Neural cell (in vitro differentiated cells): ENCODE measurements around the gene HK1. TPM values are rescaled to one million over a fixed set of nuclear protein-coding genes. Genes with fewer than 3 reads are reported as not detected.

ENCODE experiments used
- H2AFZ ChIP-seq: fragments of 200-600, 300-800 bp; sonication (generic), shearing (Covaris generic); 2 replicates; pipeline ENCODE4 v1.6.0; 2014; ENCODE audit warnings: low read depth, mild to moderate bottlenecking, antibody characterized with exemption, low read length, moderate library complexity
- H3F3A ChIP-seq: fragments of 200-600 bp; shearing (Covaris generic); 2 replicates; pipeline ENCODE4 v1.6.1; 2016; ENCODE audit warnings: mild to moderate bottlenecking, moderate library complexity, mixed read lengths, antibody characterized with exemption, low read length; ENCODE audit not compliant: insufficient read depth, poor library complexity, severe bottlenecking
- H3K27ac ChIP-seq: fragments of 200-600, 300-800 bp; sonication (generic), shearing (Covaris generic); 2 replicates; pipeline ENCODE4 v1.5.1; 2014; ENCODE audit warnings: mild to moderate bottlenecking, low read length, moderate library complexity
- H3K27me3 ChIP-seq: fragments of 300-800, 200-600 bp; sonication (generic), shearing (Covaris generic); 2 replicates; pipeline ENCODE4 v1.6.0; 2014; ENCODE audit warnings: mild to moderate bottlenecking, low read depth, low read length, moderate library complexity; ENCODE audit not compliant: insufficient read depth
- H3K36me3 ChIP-seq: fragments of 300-800, 200-600 bp; sonication (generic), shearing (Covaris generic); 2 replicates; pipeline ENCODE4 v1.5.1; 2014; ENCODE audit warnings: mild to moderate bottlenecking, antibody characterized with exemption, low read length, moderate library complexity; ENCODE audit not compliant: insufficient read depth
- H3K4me2 ChIP-seq: fragments of 300-800, 200-600 bp; sonication (generic), shearing (Covaris generic); 2 replicates; pipeline ENCODE4 v1.6.0; 2014; ENCODE audit warnings: mild to moderate bottlenecking, low read length
- H3K4me3 ChIP-seq: fragments of 300-800, 200-600 bp; sonication (generic), shearing (Covaris generic); 2 replicates; pipeline ENCODE4 v1.5.1; 2014; ENCODE audit warnings: mild to moderate bottlenecking, low read length, moderate library complexity
- H3K79me2 ChIP-seq: fragments of 200-600 bp; shearing (Covaris generic); replicated peaks from 2 replicates; pipeline ENCODE4 v1.6.0; 2014; ENCODE audit warnings: mild to moderate bottlenecking, low read length, moderate library complexity; ENCODE audit not compliant: insufficient read depth
- H3K9ac ChIP-seq: fragments of 300-800, 200-600 bp; sonication (generic), shearing (Covaris generic); 2 replicates; pipeline ENCODE4 v1.6.1; 2016; ENCODE audit warnings: mild to moderate bottlenecking, low read length, mixed read lengths
- H3K9me2 ChIP-seq: fragments of 200-600 bp; shearing (Covaris generic); 2 replicates; pipeline ENCODE4 v1.6.1; 2016; ENCODE audit warnings: mild to moderate bottlenecking, low read length, mixed read lengths; ENCODE audit not compliant: insufficient read depth
- H3K9me3 ChIP-seq: fragments of 200-600, 300-800 bp; sonication (generic), shearing (Covaris generic); 2 replicates; pipeline ENCODE4 v1.6.1; 2016; ENCODE audit warnings: mild to moderate bottlenecking, mixed run types, low read length, moderate library complexity, mixed read lengths
- H4K20me1 ChIP-seq: fragments of 200-600 bp; shearing (Covaris generic); 2 replicates; pipeline ENCODE4 v1.6.1; 2016; ENCODE audit warnings: mild to moderate bottlenecking, mixed run types; ENCODE audit not compliant: insufficient read depth
- CTCF ChIP-seq: fragments of 450-650 bp; IDR thresholded peaks from 2 replicates; pipeline ENCODE4 v1.5.1; 2014; ENCODE audit warnings: antibody characterized with exemption, mild to moderate bottlenecking, moderate library complexity; ENCODE audit not compliant: poor library complexity, severe bottlenecking
- EP300 ChIP-seq: fragments of 450-650 bp; conservative IDR thresholded peaks from 2 replicates; pipeline ENCODE4 v1.6.1; 2014; ENCODE audit warnings: antibody characterized with exemption, mild to moderate bottlenecking, moderate library complexity; ENCODE audit not compliant: poor library complexity, severe bottlenecking
- EZH2 ChIP-seq: fragments of 200-600, 300-800 bp; shearing (Covaris generic), sonication (generic); IDR thresholded peaks from 2 replicates; pipeline ENCODE4 v1.6.1; 2014; ENCODE audit warnings: antibody characterized with exemption, low read length, borderline replicate concordance, mild to moderate bottlenecking; ENCODE audit not compliant: insufficient read depth, poor library complexity, severe bottlenecking
- MXI1 ChIP-seq: fragments of 450-650 bp; conservative IDR thresholded peaks from 2 replicates; pipeline ENCODE4 v1.6.1; 2014; ENCODE audit warnings: antibody characterized with exemption, mild to moderate bottlenecking; ENCODE audit not compliant: poor library complexity, severe bottlenecking
- POLR2AphosphoS5 ChIP-seq: IDR thresholded peaks from 2 replicates; pipeline ENCODE4 v1.6.1; 2012
- RAD21 ChIP-seq: fragments of 450-650 bp; conservative IDR thresholded peaks from 2 replicates; pipeline ENCODE4 v1.6.1; 2014; ENCODE audit warnings: antibody characterized with exemption, mild to moderate bottlenecking, moderate library complexity
- REST ChIP-seq: IDR thresholded peaks from 2 replicates; pipeline ENCODE4 v1.6.1; 2012; ENCODE audit warnings: borderline replicate concordance
- SMC3 ChIP-seq: fragments of 450-650 bp; conservative IDR thresholded peaks from 2 replicates; pipeline ENCODE4 v1.6.1; 2014; ENCODE audit warnings: antibody characterized with exemption, mild to moderate bottlenecking, moderate library complexity; ENCODE audit not compliant: poor library complexity
- TAF1 ChIP-seq: IDR thresholded peaks from 2 replicates; pipeline ENCODE4 v1.6.1; 2012; ENCODE audit warnings: low read depth
- polyA plus RNA-seq: library from polyadenylated mRNA; depleted of rRNA; stranded (reverse); fragments of >200 nt; gene quantifications from 2 replicates; pipeline ENCODE4 v1.2.3, GENCODE V29; 2014

The HK1 gene
- polyA plus RNA-seq, 1 donor from 2014 or later, result 60.5 TPM

GRCh38 chr10:69407621-69408301 lies 129.5 kb downstream of the HK1 start:
- H3K9me2 ChIP-seq, result no peaks in the 10 kb centered on the region
- H3K79me2 ChIP-seq, result no peaks in the 10 kb centered on the region
- H3K27ac ChIP-seq, result no peak overlapping the region
- H4K20me1 ChIP-seq, result no peaks in the 10 kb centered on the region
- no peaks in the 10 kb centered on the region for H3K36me3 ChIP-seq
- peak; percentile 47 for TF ChIP-seq SMC3
- TF ChIP-seq TAF1, result no peak
- no peak for TF ChIP-seq EZH2
- TF ChIP-seq RAD21, result peak; percentile 30
- TF ChIP-seq REST, result no peak
- no peak for TF ChIP-seq POLR2AphosphoS5
- TF ChIP-seq MXI1, result no peak
- no peak for TF ChIP-seq EP300
- TF ChIP-seq CTCF, result peak; percentile 43
- no peaks in the 10 kb centered on the region for H3K27me3 ChIP-seq
- H3K4me2 ChIP-seq, result no peak overlapping the region
- no peaks in the 10 kb centered on the region for H3K9me3 ChIP-seq
- H3K9ac ChIP-seq, result no peak overlapping the region
- H2AFZ ChIP-seq, result no peak overlapping the region
- no peaks in the 10 kb centered on the region for H3F3A ChIP-seq
- H3K4me3 ChIP-seq, result no peak overlapping the region

GRCh38 chr10:69408318-69409175 lies 130.3 kb downstream of the HK1 start:
- Histone ChIP-seq H3F3A (no peaks in the 10 kb centered on the region), H3K4me3 (peak overlapping the region; percentile 63), H3K9me3 (no peaks in the 10 kb centered on the region), H3K27ac (no peak overlapping the region), H4K20me1 (no peaks in the 10 kb centered on the region), H3K27me3 (no peaks in the 10 kb centered on the region), H3K36me3 (no peaks in the 10 kb centered on the region), H3K9me2 (no peaks in the 10 kb centered on the region), H3K4me2 (peak overlapping the region; percentile 30), H3K79me2 (no peaks in the 10 kb centered on the region), H3K9ac (peak overlapping the region; percentile 38), H2AFZ (no peak overlapping the region)
- TF ChIP-seq TAF1 (no peak), MXI1 (peak; percentile 41), CTCF (peak; percentile 62), SMC3 (peak; percentile 60), EZH2 (no peak), REST (no peak), RAD21 (peak; percentile 49), EP300 (no peak)
